H1 (cell line): Measurements from ENCODE around the gene CCT3. TPM values are rescaled to one million over a fixed set of nuclear protein-coding genes. Genes with fewer than 3 reads are reported as not detected.
A peak's percentile ranks its signal among the peaks of the same experiment; 100 is the strongest.

Source experiments
- ASH2L ChIP-seq: fragments of 200-600, 300-600 bp; sonication (generic); IDR thresholded peaks from one replicate; pipeline ENCODE4 v1.7.1; 2017; ENCODE audit warnings: low read length
- BACH1 ChIP-seq: IDR thresholded peaks from 2 replicates; pipeline ENCODE4 v1.6.1; 2012; ENCODE audit warnings: low read length, improper control_type of control experiment
- CHD1 ChIP-seq: IDR thresholded peaks from 2 replicates; pipeline ENCODE4 v1.6.1; 2012; ENCODE audit warnings: low read depth, low read length, improper control_type of control experiment
- CHD2 ChIP-seq: IDR thresholded peaks from 2 replicates; pipeline ENCODE4 v1.6.1; 2012; ENCODE audit warnings: low read length, improper control_type of control experiment
- CTBP2 ChIP-seq: IDR thresholded peaks from 2 replicates; pipeline ENCODE4 v1.7.0; 2011; ENCODE audit warnings: borderline replicate concordance, mild to moderate bottlenecking, moderate library complexity, mixed read lengths, low read length; ENCODE audit not compliant: insufficient read depth, insufficient read length
- EP300 ChIP-seq, 2 experiments: IDR thresholded peaks; 1 replicate in 1 of 2; 2 replicates in 1 of 2; pipeline ENCODE4 v1.6.1; 2011 to 2012; ENCODE audit warnings: low read depth in 2 of 2, low read length in 2 of 2, mild to moderate bottlenecking in 2 of 2, borderline replicate concordance in 1 of 2, inconsistent platforms in 1 of 2, moderate library complexity in 1 of 2
- FOSL1 ChIP-seq: IDR thresholded peaks from 2 replicates; pipeline ENCODE4 v1.6.1; 2011; ENCODE audit warnings: mild to moderate bottlenecking, low read depth, low read length, moderate library complexity; ENCODE audit not compliant: insufficient read depth
- GTF2F1 ChIP-seq: IDR thresholded peaks from 2 replicates; pipeline ENCODE4 v1.6.1; 2012; ENCODE audit warnings: low read depth, low read length, improper control_type of control experiment, borderline replicate concordance
- KDM1A ChIP-seq: fragments of 200-600, 300-600 bp; sonication (generic); IDR thresholded peaks from 2 replicates; pipeline ENCODE4 v1.7.1; 2016; ENCODE audit warnings: mild to moderate bottlenecking, low read length, borderline replicate concordance
- KDM4A ChIP-seq: IDR thresholded peaks from one replicate; pipeline ENCODE4 v1.7.1; 2012; ENCODE audit warnings: low read depth, mild to moderate bottlenecking, moderate library complexity, low read length, inconsistent platforms; ENCODE audit not compliant: severe bottlenecking
- MAX ChIP-seq: IDR thresholded peaks from 2 replicates; pipeline ENCODE4 v1.6.1; 2012; ENCODE audit warnings: inconsistent platforms
- NANOG ChIP-seq: IDR thresholded peaks from 2 replicates; pipeline ENCODE4 v1.6.1; 2011; ENCODE audit warnings: low read length, low read depth, mild to moderate bottlenecking, inconsistent platforms; ENCODE audit not compliant: insufficient read depth, poor library complexity, severe bottlenecking
- NRF1 ChIP-seq: IDR thresholded peaks from 2 replicates; pipeline ENCODE4 v1.6.1; 2011; ENCODE audit warnings: mild to moderate bottlenecking, low read depth, low read length, improper control_type of control experiment
- POLR2A ChIP-seq, 2 experiments: IDR thresholded peaks; 1 replicate in 1 of 2; 2 replicates in 1 of 2; pipeline ENCODE4 v1.6.1; 2011; ENCODE audit warnings: low read depth in 2 of 2, low read length in 2 of 2, mild to moderate bottlenecking in 2 of 2; ENCODE audit errors: control extremely low read depth in 1 of 2
- POU5F1 ChIP-seq: IDR thresholded peaks from 2 replicates; pipeline ENCODE4 v1.6.1; 2011; ENCODE audit warnings: low read depth, mild to moderate bottlenecking, low read length, moderate library complexity
- SAP30 ChIP-seq: fragments of 300-600 bp; sonication (generic); IDR thresholded peaks from 2 replicates; pipeline ENCODE4 v1.7.1; 2012; ENCODE audit warnings: low read length, moderate library complexity, mild to moderate bottlenecking, inconsistent platforms; ENCODE audit not compliant: insufficient read depth, insufficient replicate concordance
- SIN3A ChIP-seq, 2 experiments: IDR thresholded peaks in 1 of 2; conservative IDR thresholded peaks in 1 of 2; 2 replicates each; pipeline ENCODE4 v1.6.1; 2011 to 2012; ENCODE audit warnings: low read length in 2 of 2, improper control_type of control experiment in 1 of 2, low read depth in 1 of 2, mild to moderate bottlenecking in 1 of 2
- SIX5 ChIP-seq: IDR thresholded peaks from 2 replicates; pipeline ENCODE4 v1.6.1; 2011; ENCODE audit warnings: mild to moderate bottlenecking, low read depth, low read length
- SP1 ChIP-seq: IDR thresholded peaks from 2 replicates; pipeline ENCODE4 v1.6.1; 2011; ENCODE audit warnings: low read depth, low read length
- SRF ChIP-seq: IDR thresholded peaks from 2 replicates; pipeline ENCODE4 v1.6.1; 2011; ENCODE audit warnings: mild to moderate bottlenecking, low read depth, low read length, moderate library complexity
- TAF1 ChIP-seq: IDR thresholded peaks from 2 replicates; pipeline ENCODE4 v1.6.1; 2011; ENCODE audit warnings: mild to moderate bottlenecking, low read depth, low read length
- USF2 ChIP-seq: IDR thresholded peaks from 2 replicates; pipeline ENCODE4 v1.6.1; 2011; ENCODE audit warnings: low read length, improper control_type of control experiment
- YY1 ChIP-seq: IDR thresholded peaks from 2 replicates; pipeline ENCODE4 v1.6.1; 2011; ENCODE audit warnings: low read depth, mild to moderate bottlenecking, low read length
- polyA plus RNA-seq, 7 experiments: library from polyadenylated mRNA; depleted of rRNA in 3 of 7; stranded (reverse) in 5 of 7; unstranded in 2 of 7; fragments of >200 nt in 5 of 7; fragments of 200-250 nt in 2 of 7; gene quantifications; 1 replicate in 5 of 7; 2 replicates in 1 of 7; 4 replicates in 1 of 7; pipeline versions ENCODE4 v1.2.1 to v1.2.3, GENCODE V29; 2011 to 2013; ENCODE audit warnings: missing spikeins in 2 of 7, mixed read lengths in 2 of 7
- total RNA-seq: library from RNA; stranded (reverse); fragmentation: NEBNext Ultra II Directional; extraction: Animal tissue kit (Norgen Biotek cat#: 25700); gene quantifications from 2 replicates; pipeline ENCODE4 v1.2.1, GENCODE V29; 2021

Gene CCT3
- total and polyA plus RNA-seq, 2 of the 8 experiments (the other 6 are each of a cell fraction or from before 2014, with no cell fraction given), result 431 to 480 TPM

- TF ChIP-seq NANOG, result peak; percentile 82
- no peak for TF ChIP-seq NRF1
- no peak for TF ChIP-seq POU5F1
- TF ChIP-seq EP300 (IDR thresholded peaks at IDR 0.05; ENCODE audit: borderline replicate concordance in 1 of 2, low read depth in 2 of 2, low read length in 2 of 2), result peak in 1 of 2 experiments; percentile 77; a peak in 1 of 3 replicates
- TF ChIP-seq YY1, result peak; percentile 99
- TF ChIP-seq FOSL1, result no peak
- peak; percentile 100 for TF ChIP-seq CHD2
- peak; percentile 83 for TF ChIP-seq SP1
- TF ChIP-seq USF2, result no peak
- TF ChIP-seq MAX, result peak; percentile 85
- TF ChIP-seq POLR2A (IDR thresholded peaks at IDR 0.05; ENCODE audit: control extremely low read depth in 1 of 2, low read depth in 2 of 2, low read length in 2 of 2), result peak; percentile 98 to 99
- TF ChIP-seq TAF1, result peak; percentile 97
- peak; percentile 64 for TF ChIP-seq ASH2L
- peak; percentile 98 for TF ChIP-seq KDM4A
- TF ChIP-seq SIX5, result peak; percentile 77
- no peak for TF ChIP-seq CHD1
- TF ChIP-seq SRF, result no peak
- peak; percentile 80; the same call in 1 of the 2 replicates for TF ChIP-seq GTF2F1
- peak; percentile 44; the same call in 1 of the 2 replicates for TF ChIP-seq BACH1
- TF ChIP-seq CTBP2, result peak; percentile 33
- TF ChIP-seq SAP30, result peak; percentile 19
- peak; percentile 86 to 97 for TF ChIP-seq SIN3A (conservative IDR thresholded peaks at IDR 0.05 in 1 of 2, IDR thresholded peaks at IDR 0.05 in 1 of 2; ENCODE audit: low read depth in 1 of 2, low read length in 2 of 2)
- TF ChIP-seq KDM1A, result no peak
Measured at GRCh38 chr1:156282479-156283222, 55.4 kb downstream of the CCT3 start, which contains the start of gene SMG5 (continued).
